Stimulated activated CD4-positive, alpha-beta T cell treated with anti-CD3 and anti-CD28 coated beads, TNF-alpha, amount 100 ng/mL, for 1 hour (primary cell): ENCODE measurements around the gene RNF26.
A peak's percentile ranks its signal among the peaks of the same experiment; 100 is the strongest.

ENCODE experiments used
- DNase-seq, 3 donors: peaks; one replicate each; pipeline ENCODE4 v3.0.0-alpha.2; 2020; ENCODE audit warnings: low read depth in 3 of 3, low spot score in 1 of 3

Gene RNF26

GRCh38 chr11:119335655-119336543 is 1.6 kb downstream of the RNF26 start:
- no peak for DNase-seq

- DNase-seq, result no peak
Measured at GRCh38 chr11:119336744-119337469, 2.6 kb downstream of the RNF26 start.

- DNase-seq, result no peak
Measured at GRCh38 chr11:119337581-119338317, 3.4 kb downstream of the RNF26 start.

- DNase-seq, result peak in 2 of 3 donors; percentile 40 to 52
Measured at GRCh38 chr11:119338318-119338890, 4.1 kb downstream of the RNF26 start.

- no peak for DNase-seq
Measured at GRCh38 chr11:119338965-119339588, 4.8 kb downstream of the RNF26 start.

- no peak for DNase-seq
Measured at GRCh38 chr11:119339589-119340334, 5.4 kb downstream of the RNF26 start.

- no peak for DNase-seq
Measured at GRCh38 chr11:119340335-119341221, 6.3 kb downstream of the RNF26 start, which contains the start of gene C1QTNF5. Gene C1QTNF5 (minus strand): TSS chr11:119340883. CDS start chr11:119340397, 486 bp downstream.

GRCh38 chr11:119341222-119342022 is 7.1 kb downstream of the RNF26 start:
- DNase-seq, result no peak

GRCh38 chr11:119342023-119342300 is 7.6 kb downstream of the RNF26 start:
- no peak for DNase-seq

GRCh38 chr11:119342362-119343130 is 8.2 kb downstream of the RNF26 start:
- no peak for DNase-seq

GRCh38 chr11:119343726-119344125 is 9.4 kb downstream of the RNF26 start:
- no peak for DNase-seq

- no peak for DNase-seq
Measured at GRCh38 chr11:119344291-119345010, 10.1 kb downstream of the RNF26 start.

- DNase-seq, result no peak
Measured at GRCh38 chr11:119345685-119346084, 11.4 kb downstream of the RNF26 start.

- no peak for DNase-seq
Measured at GRCh38 chr11:119346605-119347004, 12.3 kb downstream of the RNF26 start, which contains the start of gene MFRP. Gene MFRP (minus strand): TSS chr11:119346705. CDS start chr11:119346513, 192 bp downstream.

- no peak for DNase-seq
Measured at GRCh38 chr11:119347242-119347641, 12.9 kb downstream of the RNF26 start.

GRCh38 chr11:119347940-119348605 is 13.7 kb downstream of the RNF26 start:
- no peak for DNase-seq
